ENCODE data around the gene MGARP.
"Not testable (repeated sequence)": the region's sequence is repeated elsewhere in the genome, so short reads cannot be mapped to it uniquely, and the experiment has no call there.

MGARP gene

DNA sequence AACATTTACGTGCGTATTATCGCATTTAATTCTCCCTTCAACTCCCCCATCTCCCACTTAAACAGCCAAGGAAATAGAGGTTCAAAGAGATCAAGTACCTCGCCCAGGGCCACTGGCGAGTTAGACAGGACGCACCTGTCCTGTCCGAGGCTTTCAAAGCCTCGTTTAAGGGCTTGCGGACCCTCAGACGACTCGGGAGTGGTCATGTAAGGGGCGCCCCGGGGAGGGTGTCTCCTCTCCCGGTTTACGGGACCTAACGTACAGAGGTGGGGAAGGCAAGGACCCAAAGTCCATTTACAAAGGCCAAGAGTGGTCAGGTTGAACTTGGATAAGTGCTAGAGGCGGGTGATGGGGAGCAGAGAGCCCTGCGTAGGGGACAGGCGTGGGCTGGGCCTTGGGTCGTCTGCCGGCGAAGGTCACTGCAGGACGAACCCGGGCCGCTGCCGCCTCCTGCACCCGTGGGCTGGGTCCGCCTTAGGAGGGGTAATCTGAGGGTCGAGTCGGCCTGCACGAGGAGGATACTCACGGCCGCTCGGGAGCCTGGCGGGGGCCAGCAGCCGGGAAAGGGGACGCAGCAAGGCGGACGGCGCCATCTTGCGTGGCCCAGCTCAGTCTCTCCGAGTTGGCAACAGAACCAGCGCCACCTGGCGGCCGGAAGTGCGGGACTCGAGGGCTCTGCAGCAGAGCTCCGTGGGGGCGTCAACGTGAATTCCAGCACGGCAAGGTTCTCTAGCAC, 15.3 kb upstream of the MGARP start:
- peak; percentile 97 for DNase-seq

DNA sequence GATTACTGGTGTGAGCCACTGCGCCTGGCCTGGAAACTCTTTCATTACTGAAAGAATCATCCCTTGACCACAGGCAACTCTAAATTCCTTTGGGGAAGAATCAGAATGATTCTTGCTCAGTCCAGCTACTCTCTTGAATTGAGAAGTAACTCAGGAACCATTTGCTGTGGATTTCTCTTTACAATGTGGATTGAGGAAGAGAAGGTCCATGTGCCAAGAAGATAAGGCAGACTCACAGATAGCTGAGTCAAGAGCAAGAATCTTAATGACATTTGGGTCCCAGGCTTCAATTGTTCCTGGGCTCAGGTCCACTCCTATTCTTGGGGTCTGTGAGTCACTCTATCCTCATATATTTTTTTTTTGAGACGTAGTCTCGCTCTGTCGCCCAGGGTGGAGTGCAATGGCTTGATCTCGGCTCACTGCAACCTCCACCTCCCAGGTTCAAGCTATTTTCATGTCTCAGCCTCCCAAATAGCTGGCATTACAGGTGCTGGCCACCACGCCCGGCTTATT, 6.2 kb upstream of the MGARP start:
- no peak for DNase-seq

DNA sequence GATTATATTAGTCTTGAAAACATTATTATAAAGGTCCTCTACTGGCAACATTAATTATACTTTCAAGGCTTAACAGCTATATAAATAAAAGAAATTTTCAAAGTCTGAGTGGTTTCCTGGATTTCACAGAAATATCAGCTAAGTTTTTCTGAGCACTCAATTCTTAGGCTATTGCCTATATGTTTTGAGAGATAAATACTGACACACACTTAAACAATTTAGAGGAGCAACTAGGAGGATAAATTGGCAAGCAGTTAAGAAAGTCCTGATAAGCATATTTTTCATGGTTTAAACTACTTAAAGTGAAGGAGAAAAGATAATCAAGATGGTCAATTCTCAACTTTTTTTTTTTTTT, 2.7 kb upstream of the MGARP start:
- DNase-seq = no peak

DNA sequence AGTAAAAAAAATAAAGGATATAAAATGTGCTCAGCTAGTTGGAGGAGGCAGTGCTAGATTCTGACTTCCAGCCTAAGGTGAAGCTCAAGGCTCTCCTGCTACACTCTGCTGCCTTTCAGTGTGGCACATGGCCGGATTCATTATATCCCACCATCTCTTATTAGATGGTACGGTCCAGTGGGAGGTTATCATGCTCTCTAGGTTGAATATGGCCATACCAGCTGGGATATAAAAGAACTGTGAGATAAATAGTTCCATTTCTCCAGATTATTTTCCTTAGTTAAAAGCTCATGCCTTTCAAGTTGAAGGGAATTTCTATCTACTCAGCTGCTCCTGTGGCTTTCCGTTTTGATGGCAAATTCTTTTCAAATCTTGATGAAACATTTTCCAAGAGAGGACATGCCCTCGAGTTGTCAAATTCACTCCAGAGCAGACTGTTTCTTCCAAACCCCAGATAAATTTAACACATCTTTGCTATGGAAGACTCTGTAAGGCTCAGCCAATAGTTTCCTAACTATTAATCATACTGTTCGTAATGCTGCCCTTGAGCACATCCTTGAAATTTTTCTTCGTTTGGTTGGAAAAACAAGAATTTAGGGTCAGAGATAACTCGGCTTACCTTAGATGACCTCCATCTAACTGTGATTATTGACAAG, 2.2 kb upstream of the MGARP start:
- no peak for DNase-seq

DNA sequence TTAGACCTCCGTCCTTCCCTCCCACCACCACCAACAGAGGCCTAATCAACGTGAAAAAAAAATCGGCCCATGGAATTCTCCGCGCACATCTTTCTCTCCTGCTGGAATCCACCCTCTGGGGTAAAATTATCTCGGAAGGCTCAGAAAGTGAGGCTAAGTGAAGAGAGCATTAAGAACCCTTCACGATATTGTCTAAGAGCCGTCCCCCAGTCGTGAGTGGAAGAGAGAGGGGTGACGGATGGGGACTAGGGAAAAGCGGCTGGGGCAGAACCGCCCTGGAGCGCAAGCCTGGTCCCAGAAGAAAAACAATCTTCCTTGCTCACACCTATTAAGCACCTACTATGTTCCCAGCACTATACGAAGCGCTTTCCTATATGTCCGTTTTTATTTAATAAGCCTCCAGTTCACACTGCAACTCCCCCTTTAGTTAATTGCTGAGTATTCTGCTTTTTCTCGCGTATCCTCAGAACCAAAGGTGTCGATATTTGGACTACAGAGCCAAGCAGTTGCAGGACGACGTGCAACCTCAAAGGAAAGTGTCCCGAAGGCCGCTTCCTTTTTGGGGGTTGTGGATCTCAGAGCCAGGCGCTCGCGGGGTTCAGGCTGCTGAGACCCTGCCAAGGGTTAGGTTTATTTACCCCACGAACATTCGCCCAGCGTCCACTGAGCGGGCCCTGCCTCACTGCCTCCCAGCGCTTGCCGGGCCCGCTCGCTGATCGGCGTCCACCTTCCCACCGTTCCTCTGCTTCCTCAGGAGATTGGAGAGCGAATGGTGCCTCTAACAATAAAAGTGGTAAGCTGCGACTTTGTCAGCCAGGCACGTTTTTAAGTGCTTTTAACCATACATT, 889 bp downstream of the MGARP start:
- DNase-seq = no peak

DNA sequence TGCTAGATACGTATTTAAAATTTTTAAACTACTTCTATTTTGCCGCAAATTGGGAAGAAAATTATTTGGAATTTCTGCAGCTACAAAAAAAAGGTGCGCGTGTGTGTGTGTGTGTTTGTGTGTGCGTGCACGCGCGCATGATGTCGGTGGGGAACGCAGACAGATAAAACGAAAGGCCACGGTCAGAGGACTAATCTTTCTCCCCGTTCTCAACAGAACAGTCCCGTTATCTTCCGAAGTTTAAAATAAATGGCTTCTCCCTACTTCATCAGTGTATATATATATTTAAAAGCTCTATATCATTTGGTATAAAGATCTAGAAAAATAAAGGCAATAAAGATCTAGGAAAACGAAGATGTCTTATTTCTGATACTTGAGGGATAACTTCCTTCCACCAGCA, 1.5 kb downstream of the MGARP start:
- no peak for DNase-seq

DNA sequence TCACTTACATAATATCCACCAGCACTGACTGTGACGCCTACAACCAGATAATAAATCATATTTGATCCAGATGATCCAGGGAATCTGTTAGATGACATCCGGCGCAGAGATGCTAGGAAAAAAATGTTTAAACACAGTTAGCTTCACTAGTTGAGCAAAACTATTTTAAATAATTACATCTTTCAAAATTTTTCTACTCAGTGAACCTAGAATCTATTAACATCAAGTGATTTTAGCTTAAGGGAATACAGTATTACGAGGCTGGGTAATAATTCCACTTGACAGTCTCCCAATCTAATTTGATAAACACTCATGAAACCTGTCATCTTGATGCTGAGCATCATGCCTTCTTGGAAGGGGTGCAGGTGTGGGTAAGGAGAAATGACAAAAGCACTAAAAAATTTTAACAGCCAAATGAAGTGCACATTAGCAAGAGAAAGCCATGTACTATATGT, 4.7 kb downstream of the MGARP start:
- no peak for DNase-seq

DNA sequence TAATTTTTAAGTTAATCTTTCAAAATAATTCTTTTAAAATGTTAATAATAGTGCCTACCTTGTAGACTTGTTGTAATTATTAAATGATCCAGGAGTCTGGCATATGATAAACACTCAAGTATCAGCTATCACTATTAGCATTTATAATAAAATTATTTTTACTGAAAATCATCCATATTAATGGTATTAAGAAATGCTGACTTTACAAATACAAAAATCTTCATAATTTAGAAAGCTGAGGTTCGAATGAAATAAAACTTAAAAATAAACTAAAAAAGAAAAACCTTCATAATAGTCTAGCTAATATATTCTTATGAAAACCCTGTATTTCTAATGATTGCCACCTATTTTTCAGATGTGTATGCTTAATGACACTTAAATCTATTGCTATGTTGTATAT, 5.2 kb downstream of the MGARP start:
- no peak for DNase-seq

DNA sequence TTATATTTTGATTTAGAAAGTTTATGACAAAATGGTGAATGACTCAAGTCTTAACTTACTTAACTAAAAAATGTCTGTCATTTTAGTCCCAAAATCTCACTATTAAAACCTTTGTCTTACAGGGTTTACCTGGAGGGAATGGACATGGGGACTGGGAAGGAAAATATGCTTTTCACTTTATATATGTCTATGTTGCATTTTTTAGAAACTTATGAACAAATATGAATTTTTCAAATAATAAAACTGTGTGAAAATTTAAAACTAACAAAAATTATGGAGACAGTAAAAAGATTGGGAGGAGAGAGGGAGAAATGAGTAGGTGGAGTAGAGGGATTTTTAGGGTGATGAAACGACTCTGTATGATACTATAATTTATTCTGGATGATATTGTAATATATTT, 6.2 kb downstream of the MGARP start:
- DNase-seq = no peak

DNA sequence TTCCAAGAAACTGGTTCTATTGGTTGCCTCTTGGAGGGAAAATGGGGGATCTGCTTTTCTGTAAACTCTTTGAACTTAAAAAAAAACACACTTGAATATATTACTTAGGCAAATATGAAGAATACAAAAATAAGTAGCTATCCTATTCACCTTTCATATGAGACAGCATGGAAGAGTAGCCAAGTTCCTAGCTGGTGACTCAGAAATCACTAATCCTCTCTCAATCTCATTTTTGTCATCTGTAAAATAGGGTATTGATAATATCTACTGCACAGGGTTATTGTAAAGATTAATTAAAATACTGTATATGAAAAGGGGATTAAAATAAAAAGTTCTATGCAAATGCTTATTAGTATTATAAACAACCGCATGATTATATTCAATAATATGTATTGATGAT, 12.7 kb downstream of the MGARP start:
- no peak for DNase-seq

DNA sequence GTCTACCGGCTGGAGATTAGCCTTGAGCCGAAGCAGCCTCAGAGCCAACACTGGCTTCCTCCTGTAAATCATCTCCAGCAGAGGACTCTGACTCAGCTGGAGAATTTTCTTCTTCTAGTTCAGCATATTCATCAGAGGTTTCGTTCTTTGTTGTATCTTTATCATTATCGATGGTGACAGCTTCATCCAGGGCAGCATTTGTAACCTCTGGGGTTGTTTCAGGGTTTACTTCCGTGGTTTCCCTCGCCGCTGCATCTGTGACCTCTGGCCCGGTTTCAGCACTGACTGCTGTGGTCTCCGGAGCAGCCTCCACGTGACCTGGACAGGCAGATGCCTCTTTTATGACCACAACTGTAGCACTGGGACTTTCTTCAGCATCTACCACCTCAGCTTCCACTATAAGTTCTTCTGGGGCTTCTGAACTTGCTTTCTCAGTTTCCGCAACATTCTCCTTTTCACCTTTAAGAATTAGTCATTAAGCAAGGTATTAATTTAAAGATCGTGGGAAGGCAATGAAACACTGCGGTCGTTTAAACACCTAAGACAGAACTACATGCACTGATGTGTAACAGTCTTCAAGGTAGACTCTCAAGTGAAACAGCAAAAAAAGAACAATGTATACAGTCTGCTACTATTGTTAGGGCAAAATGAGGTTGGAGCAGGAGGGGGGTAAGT, 13.3 kb downstream of the MGARP start:
- DNase-seq = peak; percentile 78

DNA sequence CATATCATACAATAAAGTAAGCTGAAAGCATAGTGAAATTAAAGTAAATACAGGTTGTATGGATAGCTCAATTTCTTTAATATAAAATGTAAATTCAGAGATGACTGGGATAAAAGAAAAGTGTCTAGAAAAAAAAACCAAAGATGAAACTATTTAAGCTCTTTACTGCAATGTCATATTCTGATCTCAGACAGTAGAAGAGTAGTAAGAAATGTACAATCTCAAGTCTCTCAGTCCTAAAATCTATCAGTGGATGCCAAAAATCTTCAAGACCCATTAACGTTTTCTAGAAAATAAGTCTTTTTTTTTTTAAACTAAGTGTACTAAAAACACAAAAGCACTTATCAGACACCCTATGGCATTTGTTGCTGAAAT, 13.8 kb downstream of the MGARP start:
- no peak for DNase-seq

DNA sequence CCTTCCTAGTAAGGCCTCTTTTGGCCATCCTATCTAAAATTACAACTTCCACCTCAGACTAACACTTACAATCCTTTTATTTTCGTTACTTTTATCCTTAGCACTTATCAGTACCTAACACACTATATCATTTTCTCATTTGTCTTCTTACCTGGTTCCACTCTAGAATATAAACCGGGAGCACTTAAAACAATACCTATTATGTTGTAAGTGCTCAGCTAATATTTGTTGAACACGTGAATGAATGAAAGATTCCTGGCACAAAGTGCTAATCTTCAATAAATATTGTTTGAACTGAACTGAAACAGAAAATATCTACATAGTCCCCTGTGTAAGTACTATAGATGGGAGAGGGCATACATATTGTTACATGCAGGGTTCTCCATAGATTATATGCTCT, 14.4 kb downstream of the MGARP start:
- no peak for DNase-seq

DNA sequence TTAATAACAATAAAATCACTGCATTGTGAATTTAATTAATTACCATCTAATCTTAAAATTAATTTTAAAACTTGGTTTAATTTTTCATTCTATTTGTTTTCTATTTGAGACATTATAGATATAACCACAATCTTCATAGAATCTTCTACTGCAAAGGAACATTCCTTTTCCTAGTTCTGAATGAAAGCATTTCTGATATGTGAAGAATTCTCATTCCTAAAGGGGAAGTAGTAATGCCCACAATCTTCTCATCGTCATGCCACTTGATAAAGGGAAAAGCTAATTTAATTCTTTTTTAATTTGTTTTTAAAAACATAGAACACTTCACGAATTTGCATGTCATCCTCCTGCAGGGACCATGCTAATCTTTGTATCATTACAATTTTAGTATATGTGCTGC, 23.7 kb downstream of the MGARP start:
- no peak for DNase-seq

DNA sequence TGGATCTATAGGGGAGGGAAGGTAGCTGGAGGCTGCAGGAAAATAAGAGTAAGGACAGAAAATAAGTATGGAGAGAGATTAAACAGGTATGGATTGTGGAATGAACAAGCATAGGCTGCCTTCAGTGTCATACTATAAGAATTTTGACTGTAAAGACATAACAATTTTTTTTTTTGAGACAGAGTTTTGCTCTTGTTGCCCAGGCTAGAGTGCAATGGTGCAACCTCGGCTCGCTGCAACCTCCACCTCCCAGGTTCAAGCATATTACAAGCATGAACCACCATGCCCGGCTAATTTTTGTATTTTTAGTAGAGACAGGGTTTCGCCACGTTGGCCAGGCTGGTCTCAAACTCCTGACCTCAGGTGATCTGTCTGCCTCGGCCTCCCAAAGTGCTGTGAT, 24.4 kb downstream of the MGARP start:
- not testable (repeated sequence) for DNase-seq

DNA sequence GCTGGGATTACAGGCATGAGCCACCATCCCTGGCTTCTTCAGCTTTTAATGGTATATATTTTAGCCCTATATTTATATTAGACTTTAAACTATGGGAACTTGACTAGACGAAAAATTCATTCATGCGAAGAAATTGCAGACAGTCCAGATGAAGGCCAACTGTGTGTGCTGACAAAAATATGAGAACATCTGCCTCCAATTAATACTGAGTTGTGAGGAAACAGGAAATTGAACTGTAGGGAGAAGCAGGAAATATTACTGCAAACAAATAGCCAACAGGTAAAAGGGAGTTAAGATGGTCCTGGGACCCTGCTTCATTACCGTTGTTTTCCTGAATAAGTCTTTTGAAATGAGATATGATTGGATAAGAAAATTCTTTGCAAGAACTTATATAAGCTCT, 26.3 kb downstream of the MGARP start:
- no peak for DNase-seq

DNA sequence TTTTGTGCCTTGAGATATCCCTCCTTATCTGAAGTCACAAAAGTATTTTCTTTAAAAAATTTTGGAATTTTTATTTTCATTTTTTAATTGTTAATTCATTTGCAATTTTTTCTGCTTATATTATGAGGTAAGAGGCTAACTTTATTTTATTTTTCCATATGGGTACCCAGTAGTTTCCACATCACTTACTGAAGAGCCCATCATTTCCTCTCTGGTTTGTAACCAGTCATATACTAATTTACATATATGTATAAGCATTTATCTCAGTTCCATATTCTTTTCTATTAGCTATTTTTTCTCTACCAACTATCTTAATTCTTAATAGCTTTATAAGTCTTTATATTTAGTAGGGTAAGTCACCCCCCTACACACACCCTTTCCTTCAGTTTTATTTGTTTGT, 27.0 kb downstream of the MGARP start:
- DNase-seq = no peak

DNA sequence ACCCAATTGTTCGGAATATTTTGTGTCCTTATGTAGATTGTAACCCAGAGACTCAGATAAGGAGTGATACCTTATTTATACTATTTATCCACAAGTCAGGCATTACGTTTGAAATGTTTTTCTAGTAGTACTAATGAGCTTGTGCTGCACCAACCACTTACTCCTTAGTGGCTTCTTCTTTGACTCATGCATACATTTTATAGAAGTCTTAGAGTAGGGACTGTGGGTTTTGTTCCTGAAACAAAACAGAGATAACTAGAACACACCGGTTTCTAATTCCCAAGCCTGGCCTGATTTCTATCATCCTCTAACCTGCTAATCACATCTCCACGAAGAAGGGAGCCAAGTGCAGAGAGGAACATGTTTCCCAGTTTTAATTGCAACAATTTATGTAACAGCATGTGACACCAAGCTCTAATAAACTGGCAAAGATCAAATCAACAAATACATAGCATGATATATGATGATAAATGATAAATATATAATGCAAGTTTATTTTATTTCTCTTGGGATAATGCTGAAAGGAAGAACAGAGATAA, 32.3 kb downstream of the MGARP start:
- DNase-seq = no peak

DNA sequence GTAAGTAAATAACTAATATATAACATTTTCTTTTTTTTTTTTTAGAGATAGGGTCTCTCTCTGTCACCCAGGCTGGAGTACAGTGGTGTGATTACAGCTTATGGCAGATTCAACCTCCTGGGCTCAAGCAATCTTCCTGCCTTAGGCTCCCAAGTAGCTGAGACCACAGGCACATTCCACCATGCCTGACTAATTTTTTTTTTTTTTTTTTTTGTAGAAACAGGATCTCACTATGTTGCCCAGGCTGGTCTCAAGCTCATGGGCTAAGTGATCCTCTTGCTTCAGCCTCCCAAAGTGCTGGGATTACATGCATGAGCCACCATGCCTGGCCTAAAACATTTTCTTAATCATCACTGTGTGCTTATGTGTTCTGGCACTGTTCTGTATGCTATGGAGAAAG, 32.8 kb downstream of the MGARP start:
- no peak for DNase-seq

DNA sequence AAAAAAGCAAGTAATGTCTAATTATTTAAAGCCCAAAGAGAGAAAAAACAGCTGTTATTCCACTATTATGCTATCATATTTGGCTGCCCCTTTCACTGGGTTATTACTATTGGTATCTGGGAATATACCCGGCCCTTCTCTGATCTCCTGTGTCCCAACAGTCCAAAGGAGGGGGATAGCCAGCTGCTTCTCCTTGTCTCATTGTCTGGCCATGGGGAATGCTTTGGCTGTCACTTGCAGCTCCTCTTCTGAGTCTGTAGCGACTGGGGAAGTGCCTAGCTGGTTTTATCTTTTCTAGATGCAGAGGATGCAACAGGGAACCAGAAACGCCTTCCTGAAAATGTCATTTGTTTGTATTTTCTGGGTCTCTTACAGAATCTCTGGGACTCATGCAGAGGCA, 33.9 kb downstream of the MGARP start:
- no peak for DNase-seq

DNA sequence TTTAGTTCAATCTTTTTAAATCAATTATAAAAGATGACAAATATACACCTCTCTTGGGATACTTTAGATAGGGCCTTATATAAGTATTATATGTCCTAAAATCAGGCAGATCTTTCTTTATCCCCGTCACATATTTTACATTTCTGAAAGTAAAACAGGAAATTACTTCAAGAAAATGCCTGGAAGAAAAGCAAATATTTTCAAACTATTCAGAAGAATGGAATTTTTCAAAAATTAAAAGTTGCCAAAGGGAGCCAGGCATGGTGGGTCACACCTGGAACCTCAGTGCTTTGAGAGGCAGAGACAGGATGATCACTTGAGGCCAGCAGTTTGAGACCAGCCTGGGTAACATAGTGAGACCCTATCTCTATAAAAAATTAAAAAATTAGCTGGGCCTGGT, 34.4 kb downstream of the MGARP start:
- DNase-seq = no peak

DNA sequence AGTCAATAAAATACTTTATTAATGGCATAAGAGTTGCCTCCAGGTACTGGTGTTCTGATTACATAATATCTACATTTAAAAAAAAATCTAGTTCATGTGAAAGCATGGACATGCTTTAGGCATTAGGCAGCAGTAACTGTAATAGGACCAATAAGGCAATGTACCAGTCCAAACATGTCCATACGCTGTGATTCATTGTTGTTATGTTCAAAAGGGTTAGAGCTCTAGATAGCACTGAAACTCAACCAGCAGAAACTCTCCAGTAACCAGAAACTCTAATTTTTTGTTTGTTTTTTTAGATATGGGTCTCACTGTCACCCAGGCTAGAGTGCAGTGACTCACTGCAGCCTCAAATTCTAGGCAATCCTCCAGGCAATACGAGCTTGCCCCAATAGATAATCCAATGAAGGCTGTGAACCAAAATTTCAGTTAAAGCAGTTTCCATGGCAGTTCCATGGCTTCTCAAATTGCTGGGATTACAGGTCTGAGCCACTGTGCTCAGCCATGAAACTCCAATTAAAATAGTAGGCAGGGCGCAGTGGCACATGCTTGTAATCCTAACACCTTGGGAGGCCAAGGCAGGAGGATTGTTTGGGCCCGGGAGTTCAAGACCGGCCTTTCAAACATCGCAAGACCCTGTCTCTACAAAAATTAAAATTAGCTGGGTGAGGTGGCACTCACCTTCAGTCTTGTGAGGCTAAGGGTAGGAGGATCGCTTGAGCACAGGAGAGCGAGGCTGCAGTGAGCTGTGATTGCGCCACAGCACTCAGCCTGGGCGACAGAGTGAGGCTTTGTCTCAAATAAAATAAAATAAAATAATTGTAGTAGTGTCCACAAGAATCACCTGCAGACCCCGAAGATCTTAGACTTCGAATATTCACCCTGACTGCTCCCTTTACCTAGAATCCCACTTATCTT, 36.3 kb downstream of the MGARP start:
- no peak for DNase-seq
